Embryonic facial prominence (tissue), 1 donor: ENCODE data around the gene ZFP36L2.
A peak's percentile ranks its signal among the peaks of the same experiment; 100 is the strongest.

Experiments used
- DNase-seq: peaks from one replicate; pipeline ENCODE4 v3.0.0-alpha.2; 2016; ENCODE audit errors: extremely low spot score

The ZFP36L2 gene

DNA sequence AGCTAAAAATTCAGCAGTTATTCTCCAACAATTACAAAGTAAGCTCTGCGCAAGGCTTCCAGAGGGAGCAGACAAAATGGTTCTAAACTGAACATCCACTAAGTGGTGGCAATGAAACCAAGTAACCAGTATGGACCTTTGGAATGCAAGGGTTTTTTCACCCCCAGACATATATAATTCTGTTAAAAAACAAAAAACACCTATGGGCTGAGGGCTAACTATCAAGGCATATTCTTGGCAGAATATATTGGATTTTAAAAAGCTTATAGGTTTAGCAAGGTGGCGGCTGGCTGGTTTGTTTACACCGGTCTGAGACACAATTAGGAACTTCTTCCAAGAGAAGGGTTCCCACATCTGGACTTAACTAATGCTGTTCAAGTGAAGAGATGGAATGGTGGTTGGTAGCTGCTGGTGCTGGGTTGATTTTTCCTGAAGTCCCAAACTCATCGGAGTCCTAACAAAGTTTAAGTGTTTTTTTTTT is 2.8 kb downstream of the ZFP36L2 start:
- DNase-seq: no peak

DNA sequence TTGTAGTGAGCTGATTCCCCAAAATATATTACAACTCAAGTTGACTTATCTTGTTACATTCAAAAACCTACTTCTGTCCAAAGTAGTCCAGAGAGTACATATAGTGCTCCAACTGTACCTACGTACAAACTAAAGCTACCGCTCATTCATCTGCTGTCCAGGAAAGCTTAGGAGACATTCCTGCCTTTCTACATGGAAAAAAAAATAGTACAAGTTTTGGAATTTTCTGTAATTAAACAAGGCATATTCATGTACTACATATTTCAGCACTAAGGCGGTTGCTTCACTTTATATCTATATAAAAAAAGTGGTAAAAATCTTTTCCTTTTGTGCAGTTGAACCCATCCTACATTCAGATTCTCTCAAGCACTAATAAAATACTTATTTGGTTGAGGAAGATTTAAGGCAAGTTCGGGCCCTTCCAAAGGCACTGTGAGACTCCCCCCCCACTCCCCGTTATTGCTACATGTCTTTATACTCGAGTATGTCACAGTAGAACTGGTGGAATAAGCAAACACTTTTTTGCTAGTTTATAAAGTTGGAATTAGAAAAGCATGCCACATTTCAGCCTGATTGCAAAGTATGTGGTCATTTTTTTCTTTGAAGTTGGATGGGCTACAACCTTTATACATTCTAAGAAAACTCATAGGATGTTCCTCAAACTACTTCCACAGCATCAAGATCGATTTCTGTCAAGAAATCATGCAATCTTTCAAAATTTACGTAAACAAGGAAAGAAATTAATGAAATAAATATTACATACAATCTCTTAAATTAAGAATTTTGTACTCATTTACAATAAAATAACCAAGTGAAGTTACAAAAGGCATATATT is 3.7 kb downstream of the ZFP36L2 start:
- peak; percentile 14 for DNase-seq

DNA sequence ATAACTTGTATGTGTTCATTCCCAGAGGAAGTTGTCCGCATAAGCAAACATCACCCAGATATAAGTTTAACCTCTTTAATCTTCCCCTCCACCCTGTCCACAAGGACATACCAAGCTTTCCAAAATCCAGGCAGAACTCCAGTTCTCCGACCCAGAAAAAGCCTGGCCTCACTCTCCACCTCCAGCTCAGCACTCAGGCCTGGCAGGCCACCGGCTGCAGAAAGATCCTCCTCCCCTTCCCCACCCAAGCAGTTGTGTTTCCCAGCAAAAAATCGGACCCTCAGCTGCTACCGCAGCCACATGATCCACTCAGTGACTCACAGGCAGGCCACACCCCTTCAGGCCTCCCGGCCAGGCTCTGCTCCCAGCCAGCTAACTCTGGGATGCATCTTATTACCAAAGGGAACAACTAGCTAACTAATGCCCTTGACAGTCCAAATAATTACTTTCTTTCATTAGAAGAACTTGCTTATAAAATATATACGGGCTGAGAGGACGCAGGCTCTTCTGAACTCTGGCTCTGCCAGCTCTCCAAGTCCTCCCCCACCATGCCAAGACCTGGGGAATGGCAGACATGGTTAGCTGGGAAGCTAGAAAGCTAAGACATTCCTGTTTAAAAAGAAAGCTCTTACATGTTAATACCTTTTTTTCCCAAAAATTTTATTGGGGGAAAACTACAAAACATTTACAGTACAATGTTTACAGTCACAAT is 4.5 kb downstream of the ZFP36L2 start:
- DNase-seq: peak; percentile 91

DNA sequence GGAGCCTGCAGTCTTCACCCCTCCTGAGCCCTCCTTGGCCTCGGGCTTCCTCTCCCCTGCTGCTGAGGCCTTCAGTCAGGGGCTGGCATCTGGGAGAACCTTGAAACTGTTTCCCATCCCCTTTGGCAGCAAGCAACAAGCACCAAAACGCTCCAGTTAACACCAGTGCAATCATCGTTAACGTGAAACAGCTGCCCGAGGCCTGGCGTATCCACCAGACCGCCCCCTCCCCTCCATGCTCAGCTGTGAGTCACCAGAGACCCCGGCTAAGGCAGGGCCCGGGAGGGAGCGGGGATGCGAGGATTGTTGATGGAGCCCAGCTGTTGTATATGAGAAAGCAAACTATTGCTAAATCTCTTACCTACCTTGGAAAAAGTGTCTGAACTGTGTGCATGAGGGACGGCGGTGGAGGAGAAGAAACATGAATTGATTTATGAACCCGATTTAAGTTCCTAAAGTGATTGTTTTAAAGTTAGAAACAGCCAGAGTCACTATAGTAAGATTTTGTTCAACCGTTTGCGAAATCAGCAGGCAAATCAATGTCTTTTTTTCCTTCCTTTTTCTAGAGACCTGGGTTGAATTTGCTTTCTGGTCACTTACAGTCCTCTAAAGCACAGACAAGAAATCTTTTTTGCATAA is 5.2 kb downstream of the ZFP36L2 start:
- peak; percentile 90 for DNase-seq

DNA sequence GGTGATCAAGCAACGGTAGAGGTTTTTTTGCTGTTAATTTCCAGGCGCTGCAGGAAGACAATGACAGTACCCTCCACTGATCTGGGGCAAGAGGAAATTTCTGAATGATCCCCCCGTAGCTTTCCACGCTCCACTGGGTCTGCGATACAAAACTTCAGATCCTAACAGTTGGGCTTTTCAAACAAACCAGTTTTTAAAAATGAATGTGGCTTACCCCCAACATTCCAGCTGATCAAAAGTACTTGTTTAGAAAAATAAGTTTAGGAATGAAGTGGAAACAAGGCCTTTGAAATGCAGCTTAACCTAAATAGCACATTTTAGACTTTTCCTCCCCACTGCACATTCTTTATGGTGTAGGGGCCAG is 5.7 kb downstream of the ZFP36L2 start:
- DNase-seq: no peak

DNA sequence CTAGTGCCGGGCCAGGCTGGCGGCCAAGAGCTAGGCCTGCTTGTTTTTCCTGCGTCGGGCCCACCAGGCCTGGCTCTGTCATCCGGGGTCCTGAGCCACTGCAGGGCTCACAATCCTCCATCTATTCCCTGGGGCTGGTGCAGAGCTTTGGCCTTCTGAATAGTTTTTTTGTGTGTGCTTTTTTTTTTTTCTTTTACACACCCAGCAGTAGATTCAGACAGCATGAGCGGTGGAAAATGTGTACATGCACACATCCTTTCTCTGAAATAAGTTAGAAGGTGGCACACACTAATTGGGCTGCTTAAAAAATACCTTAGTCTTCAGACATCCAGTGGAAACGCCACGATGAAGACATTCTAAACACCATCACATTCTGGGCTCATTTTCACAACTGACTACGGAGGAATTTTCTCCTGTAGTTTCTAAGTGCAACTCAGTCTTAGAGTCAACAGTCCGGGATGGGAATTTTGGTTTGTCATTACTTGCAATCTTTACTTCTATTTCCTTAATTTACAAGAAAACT is 6.1 kb downstream of the ZFP36L2 start:
- no peak for DNase-seq

DNA sequence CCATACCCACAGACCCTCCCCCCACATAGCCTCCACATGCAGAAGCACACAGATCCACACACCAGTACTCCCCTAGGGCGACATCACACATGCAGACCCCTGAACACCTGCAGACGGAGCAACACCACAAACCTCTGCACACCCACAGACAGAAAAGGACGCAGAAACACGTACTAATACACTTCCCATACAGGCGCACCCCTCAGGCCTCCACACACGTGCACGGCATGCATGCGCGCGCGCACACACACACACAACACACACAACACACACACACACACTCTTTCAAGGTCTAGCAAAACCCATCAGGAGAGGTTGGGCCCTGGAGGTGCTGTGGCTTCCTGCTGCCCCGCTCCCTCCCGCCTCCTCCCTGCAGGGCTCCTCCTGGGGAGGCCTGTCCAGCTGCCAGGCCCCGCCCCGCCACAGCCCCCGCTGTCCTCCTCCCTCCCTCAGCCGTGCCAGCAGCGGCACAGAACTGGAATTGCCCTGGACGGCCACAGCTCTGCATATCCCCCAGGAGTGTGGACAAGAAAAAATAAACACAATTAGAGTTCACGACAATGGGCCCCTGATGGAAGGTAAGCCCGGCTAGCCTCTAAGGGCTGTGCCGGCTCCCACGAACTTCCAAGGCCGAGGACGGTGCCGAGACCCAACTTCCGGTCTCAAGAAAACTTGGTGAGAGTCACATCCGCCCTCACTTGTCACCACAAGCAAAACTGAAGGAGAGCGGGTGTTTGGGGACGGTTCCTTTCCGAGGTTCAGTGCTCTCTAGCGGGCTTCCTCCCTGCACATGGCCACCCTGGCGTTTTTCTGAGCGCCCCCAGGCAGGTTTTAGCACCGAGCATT is 6.8 kb downstream of the ZFP36L2 start:
- DNase-seq: peak; percentile 20

DNA sequence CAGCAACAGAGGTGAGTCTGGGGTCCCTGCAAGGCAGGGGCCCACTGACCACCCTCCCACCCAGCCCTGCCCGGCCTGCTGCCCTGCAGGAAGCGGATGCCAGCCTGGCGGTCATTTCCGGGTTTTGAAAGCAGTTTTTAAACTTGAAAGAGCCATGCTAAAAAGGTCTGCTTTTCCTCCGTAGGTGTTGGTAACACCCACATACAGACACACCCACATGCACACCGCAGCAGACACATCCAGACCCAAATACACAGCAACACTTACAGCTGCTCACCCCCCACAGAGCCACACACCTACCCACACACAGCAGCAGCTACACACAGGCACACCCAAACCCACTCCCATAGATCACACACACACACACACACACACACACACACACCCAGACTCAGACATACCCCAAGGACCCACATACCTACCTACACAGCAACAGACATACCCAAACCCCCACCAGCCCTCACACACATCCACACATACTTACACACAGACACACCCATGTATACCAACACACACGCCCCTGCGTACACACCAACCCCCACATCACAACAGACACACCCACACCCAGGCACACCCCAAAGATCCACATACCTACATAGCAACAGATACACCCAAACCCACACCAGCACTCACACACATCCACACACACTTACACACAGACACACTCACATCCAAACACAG is 7.6 kb downstream of the ZFP36L2 start:
- no peak for DNase-seq

DNA sequence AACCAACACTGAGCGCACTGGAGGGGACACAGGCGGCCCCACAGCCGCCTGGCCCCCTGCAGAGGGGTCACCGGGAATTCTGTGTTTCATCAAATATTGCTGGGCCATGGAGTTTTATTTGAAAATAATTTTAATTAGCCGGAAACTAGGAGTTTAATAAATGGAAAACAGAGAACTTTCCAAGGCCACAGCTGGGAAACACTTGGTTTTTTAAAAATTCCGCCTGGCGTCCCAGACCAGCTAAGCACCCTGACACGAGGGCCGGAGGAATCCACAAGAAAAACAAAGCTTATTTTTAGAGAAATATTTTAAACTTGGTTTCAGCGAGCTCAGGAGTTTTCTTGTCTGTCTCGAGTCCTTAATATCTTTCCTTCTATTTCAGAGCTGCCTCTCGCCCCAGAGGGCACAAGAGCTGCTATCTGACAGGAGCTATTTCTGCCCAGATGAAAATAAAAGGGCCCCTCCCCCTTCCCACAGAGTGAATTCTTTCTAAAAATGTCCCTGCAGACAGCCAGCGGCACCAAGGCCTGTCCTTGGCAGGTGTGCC is 8.2 kb downstream of the ZFP36L2 start:
- peak; percentile 19 for DNase-seq

DNA sequence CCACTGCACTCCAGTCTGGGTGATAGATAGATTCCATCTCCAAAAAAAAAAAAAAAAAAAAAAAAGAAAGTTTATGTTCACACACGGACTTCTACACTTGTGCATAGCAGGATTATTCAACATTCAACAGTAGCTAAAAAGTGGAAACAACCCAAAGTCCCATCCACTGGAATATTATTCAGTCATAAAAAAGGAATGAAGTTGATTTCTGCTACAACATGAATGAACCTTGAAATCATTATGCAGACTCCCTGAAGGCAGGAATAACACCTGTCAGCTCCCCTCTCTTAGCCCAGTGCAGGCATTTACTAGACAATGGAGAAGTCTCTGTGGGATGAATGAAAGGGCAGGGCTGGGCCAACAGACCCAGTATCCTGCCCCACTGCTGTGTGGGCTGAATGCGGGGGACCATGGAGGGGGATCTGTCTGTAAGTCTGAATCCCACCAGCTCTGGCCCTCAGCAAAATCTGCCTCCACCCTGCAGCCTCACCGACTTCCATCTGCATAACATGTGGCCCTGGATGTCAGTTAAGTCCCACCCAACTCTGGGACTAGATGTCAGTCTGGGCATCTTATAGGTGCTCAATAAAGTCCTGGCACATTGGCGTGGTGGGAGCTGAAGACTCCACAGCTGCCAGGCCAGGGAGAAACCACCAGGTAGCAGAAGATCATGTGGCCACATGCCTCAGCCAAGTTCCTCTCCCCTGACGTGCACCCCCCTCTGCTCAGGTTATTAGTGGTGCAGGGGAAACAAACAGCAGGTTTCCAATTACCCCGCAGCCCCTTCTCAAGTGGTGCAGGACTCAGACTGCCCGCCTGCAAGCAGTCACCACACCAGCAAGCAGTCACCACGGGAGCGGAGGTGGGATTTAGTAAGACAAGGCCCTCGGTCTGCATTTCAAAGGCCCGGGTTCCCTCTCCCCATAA is 8.9 kb downstream of the ZFP36L2 start:
- peak; percentile 12 for DNase-seq

DNA sequence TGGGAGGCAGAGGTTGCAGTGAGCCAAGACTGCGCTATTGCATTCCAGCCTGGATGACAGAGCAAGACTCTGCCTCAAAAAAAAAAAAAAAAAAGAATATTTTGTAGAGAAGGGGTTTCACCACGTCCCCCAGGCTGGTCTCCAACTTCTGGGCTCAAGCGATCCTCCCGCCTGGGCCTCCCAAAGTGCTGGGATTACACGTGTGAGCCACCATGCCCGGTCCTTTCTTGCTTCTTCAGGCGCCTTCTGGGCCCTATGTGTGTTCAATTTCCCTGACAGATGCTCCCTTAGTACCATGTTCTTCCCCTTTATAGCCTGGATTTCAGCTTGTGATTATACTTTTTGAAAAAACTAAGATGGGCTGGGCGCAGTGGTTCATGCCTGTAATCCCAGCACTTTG is 9.8 kb downstream of the ZFP36L2 start:
- no peak for DNase-seq

DNA sequence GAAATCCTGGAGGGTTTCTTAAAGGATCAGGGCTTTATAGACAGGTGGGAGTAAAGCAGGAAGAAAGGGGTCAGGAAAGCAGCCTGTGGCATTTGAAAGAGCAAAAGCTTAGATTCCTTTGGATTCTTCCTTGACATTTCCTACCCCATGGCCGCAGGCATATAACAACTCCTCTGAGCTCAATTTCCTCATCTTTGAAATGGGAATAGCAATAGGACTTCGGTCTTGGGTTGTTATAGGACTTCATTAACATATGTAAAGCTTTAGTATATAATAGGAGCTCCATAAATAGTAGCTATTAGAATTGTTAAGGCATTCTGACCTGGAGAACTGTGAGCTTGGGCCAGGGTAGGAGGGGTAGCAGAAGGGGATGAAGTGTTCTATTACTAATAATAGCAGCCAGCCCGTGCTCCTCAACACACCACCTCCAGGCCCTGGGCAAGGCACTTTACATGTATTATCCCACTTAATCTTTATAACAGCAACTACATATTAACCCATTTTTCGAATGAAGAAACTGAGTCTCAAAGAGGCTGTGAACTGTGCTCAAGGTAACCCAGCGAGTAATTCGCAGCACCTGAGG is 10.6 kb downstream of the ZFP36L2 start:
- no peak for DNase-seq

DNA sequence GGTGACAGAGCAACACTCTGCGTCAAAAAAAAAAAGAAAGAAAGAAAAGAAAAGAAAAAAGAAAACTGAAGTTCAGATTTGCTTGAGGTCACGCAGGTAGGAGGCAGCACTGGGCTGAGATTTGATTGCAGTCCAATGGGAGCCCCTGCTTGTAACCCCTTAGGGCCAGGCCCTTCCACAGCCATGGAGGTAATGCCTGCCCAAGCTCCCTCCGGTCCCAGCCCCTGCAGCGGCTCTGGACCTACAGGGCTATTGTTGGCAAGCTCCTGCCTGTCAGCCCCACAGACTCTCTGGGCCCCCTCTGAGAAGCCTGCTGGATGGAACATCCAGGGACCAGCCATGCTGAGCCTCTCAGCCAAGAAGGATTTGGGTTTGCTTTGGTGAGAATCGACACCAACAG is 12.2 kb downstream of the ZFP36L2 start:
- DNase-seq: no peak

DNA sequence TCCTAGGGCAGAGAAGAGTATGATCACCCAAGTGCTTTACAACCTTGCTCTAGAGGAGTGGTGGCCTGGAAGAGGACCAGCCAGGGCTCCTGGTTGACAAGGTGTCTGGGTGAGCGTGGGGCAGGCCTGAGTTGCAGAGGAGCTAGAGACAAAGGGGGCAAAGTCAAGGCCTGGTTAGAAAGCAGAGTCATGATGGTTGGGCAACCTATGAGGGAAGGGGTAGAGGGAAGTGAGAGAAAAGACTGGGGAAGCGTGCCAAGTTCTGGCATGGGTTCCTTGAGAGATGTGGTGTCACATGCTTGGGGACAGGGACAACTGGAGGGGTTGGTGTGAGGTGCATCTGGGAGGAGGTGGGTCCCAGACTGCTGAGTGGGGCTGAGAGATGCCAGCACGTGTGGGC is 13.5 kb downstream of the ZFP36L2 start:
- no peak for DNase-seq

DNA sequence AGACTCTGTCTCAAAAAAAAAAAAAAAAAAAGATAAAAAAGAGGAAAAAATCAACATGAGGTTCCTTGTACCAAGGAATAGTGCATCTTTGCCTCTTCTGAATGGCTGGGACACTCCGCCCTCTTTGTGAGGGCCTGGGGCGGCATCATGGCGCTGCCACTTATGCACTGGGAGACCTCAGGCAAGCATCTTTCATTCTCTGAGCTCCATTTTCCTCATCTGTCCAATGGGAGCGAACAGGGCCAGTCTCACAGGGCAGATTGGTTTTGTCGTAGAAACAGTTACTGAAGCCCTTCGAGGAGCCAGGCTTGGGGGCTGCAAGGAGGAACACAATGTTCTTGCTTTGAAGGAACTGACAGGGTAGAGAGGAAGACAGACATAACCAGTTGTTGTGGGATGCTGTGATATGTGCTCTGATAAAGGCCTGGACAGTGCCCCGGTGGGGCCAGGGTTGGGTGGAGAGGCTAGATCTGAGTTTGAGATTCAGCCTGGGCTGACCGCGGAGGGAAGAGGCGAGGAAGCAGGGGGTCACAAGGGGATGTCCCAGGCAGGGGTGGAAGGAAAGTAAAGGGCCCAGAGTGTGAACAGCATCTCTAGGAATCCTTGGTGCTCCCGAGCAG is 14.1 kb downstream of the ZFP36L2 start:
- no peak for DNase-seq

DNA sequence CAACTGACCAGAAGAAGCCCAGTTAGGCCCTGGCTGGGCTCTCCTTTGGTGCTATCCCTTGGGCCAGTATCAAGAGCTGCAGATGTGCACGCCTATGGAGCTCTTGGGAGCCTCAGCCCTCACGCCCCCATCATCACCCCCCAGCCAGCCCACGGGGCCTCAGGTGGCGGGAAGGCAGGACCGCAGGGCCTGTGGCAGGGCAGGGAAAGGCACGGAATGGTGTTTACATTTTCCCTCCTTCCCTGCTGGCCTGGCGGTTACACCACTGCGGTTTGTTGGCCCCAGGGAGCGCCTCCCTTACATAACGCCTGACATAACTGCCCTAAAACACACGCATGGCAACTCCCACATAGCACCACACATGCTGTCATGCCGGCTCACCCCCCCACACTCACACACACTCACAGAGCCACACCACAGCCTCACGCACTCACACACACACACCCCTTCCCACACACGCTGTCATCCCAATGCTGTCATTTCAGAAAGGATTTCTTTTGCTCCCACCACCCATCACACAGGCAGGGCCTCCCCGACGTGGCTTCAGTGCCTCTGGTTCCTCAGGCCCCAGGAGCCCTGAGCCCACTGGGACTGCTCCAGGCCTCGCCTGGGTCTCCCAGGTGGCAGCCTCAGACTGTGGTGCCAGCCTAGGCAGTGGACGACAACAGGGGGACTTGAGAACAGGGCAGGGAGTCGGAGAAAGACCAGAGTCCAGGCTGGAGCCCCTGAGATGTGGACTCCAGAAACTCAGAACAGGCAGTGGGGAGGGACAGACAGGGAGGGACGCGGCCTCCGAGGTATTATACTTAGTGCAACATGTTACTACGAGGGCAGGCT is 15.7 kb downstream of the ZFP36L2 start:
- DNase-seq: peak; percentile 30

DNA sequence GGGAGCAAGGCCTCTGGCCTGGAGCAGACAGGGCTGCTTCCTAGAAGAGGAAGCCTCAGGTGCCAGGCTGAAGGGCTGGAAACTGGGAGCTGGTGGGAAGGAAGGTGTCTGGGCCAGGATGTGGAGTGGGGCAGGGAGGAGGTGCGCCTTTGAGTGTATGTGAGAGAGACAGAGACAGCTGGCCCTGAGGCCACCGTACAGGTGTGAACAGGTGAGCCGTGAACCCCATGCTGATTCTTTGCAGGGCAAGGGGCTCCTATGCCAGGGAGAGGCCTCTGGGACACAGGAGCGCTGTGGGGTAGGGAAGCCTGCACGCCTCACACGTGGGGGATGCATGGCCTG is 16.3 kb downstream of the ZFP36L2 start:
- DNase-seq: no peak

DNA sequence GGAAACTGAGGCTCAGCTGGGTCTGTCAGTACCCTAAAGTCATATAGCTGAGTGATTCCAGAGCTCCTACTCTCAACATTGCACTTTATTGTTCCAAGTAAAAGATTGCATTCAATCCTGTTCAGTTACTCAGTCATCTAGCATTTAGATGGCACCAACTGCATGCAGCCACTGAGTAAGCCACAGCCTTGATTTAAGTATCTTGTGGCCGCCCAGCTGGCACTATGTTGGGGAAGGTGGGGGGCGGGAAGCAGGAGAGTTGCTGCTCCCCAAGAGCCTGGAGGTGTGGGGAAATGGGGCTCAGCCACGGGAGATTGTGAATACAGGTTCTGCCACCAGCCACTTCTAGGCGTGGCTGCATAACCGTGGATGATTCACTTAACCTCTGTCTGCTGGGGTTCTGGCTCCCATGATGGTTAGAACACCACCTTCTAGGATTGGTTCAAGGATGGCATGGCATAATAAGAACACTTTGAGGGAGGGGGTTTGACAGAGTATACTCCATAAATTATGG is 17.1 kb downstream of the ZFP36L2 start:
- no peak for DNase-seq
